ENCODE results near the gene RNF39. TPM values are rescaled to one million over a fixed set of nuclear protein-coding genes. Genes with fewer than 3 reads are reported as not detected.
"Not testable (repeated sequence)": the region's sequence is repeated elsewhere in the genome, so short reads cannot be mapped to it uniquely, and the experiment has no call there.

Gene RNF39
- total RNA-seq (2014; rRNA removed; shearing (Covaris generic)) = not detected in 2 replicates

- Histone ChIP-seq H3K4me3 (no peak within 1 kb of the TSS), H3K36me3 (no peaks in the 10 kb centered on the region), H3K27ac (no peak within 1 kb of the TSS), H3K9me3 (replicated peaks) (no peaks in the 10 kb centered on the region; the same call in 1 of the 2 replicates), H3K27me3 (replicated peaks) (peaks cover 66% of the 10 kb centered on the region), H3K4me1 (replicated peaks) (peaks cover 16% of the 10 kb centered on the region)
- no peak for DNase-seq (ENCODE audit: low read depth in 1 of 2, low spot score in 2 of 2)
These were observed at the start of gene RNF39 for GRCh38 chr6:30075094-30075789. Gene RNF39 (minus strand): TSS chr6:30075769. CDS start chr6:30075585, 184 bp downstream.

GRCh38 chr6:30122515-30122914, 46.9 kb upstream of the RNF39 start:
- Histone ChIP-seq H3K4me3 (no peak overlapping the region), H3K4me1 (replicated peaks) (peaks cover 9% of the 10 kb centered on the region), H3K27ac (no peak overlapping the region), H3K36me3 (no peaks in the 10 kb centered on the region), H3K9me3 (replicated peaks) (no peaks in the 10 kb centered on the region), H3K27me3 (replicated peaks) (no peaks in the 10 kb centered on the region; the same call in 1 of the 2 replicates)
- DNase-seq (ENCODE audit: low read depth in 1 of 2, low spot score in 2 of 2) = no peak

GRCh38 chr6:30121446-30122366, 46.1 kb upstream of the RNF39 start:
- Histone ChIP-seq H3K36me3 (no peaks in the 10 kb centered on the region), H3K4me3 (no peak overlapping the region)
- no peak for DNase-seq (ENCODE audit: low read depth in 1 of 2, low spot score in 2 of 2)

GRCh38 chr6:30118691-30119090, 43.1 kb upstream of the RNF39 start:
- not testable (repeated sequence) for H3K27me3 ChIP-seq (replicated peaks); H3K4me1 ChIP-seq (replicated peaks); H3K9me3 ChIP-seq (replicated peaks); H3K36me3 ChIP-seq; H3K27ac ChIP-seq; DNase-seq (ENCODE audit: low read depth in 1 of 2, low spot score in 2 of 2); H3K4me3 ChIP-seq

More at GRCh38 chr6:30121446-30122366, 46.1 kb upstream of the RNF39 start:
- Histone ChIP-seq H3K27ac (no peak overlapping the region), H3K27me3 (replicated peaks) (no peaks in the 10 kb centered on the region; the same call in 1 of the 2 replicates), H3K4me1 (replicated peaks) (peaks cover 9% of the 10 kb centered on the region), H3K9me3 (replicated peaks) (no peaks in the 10 kb centered on the region)

- Histone ChIP-seq H3K4me1 (replicated peaks) (peaks cover 9% of the 10 kb centered on the region), H3K9me3 (replicated peaks) (no peaks in the 10 kb centered on the region), H3K4me3 (no peak overlapping the region), H3K27me3 (replicated peaks) (peaks cover 25% of the 10 kb centered on the region), H3K36me3 (no peaks in the 10 kb centered on the region), H3K27ac (no peak overlapping the region)
- no peak for DNase-seq (ENCODE audit: low read depth in 1 of 2, low spot score in 2 of 2)
These were observed 41.2 kb upstream of the RNF39 start for GRCh38 chr6:30116724-30117123.

GRCh38 chr6:30113841-30114240, 38.3 kb upstream of the RNF39 start:
- Histone ChIP-seq H3K27ac (no peak overlapping the region), H3K4me3 (no peak overlapping the region), H3K9me3 (replicated peaks) (no peaks in the 10 kb centered on the region), H3K36me3 (no peaks in the 10 kb centered on the region), H3K27me3 (replicated peaks) (peaks cover 41% of the 10 kb centered on the region), H3K4me1 (replicated peaks) (peaks cover under 1% of the 10 kb centered on the region)
- DNase-seq (ENCODE audit: low read depth in 1 of 2, low spot score in 2 of 2) = no peak

GRCh38 chr6:30113003-30113759, 37.6 kb upstream of the RNF39 start, which contains the start of gene TRIM31:
Gene TRIM31 (minus strand): TSS chr6:30113090. CDS start chr6:30112805, 285 bp downstream.
- Histone ChIP-seq H3K4me1 (replicated peaks) (no peaks in the 10 kb centered on the region), H3K4me3 (no peak within 1 kb of the TSS), H3K27ac (no peak within 1 kb of the TSS), H3K27me3 (replicated peaks) (peaks cover 41% of the 10 kb centered on the region), H3K9me3 (replicated peaks) (no peaks in the 10 kb centered on the region), H3K36me3 (no peaks in the 10 kb centered on the region)
- DNase-seq (ENCODE audit: low read depth in 1 of 2, low spot score in 2 of 2) = no peak

- Histone ChIP-seq H3K27ac (no peak overlapping the region), H3K4me1 (replicated peaks) (no peaks in the 10 kb centered on the region), H3K4me3 (no peak overlapping the region), H3K9me3 (replicated peaks) (no peaks in the 10 kb centered on the region), H3K36me3 (no peaks in the 10 kb centered on the region), H3K27me3 (replicated peaks) (peaks cover 41% of the 10 kb centered on the region)
- DNase-seq (ENCODE audit: low read depth in 1 of 2, low spot score in 2 of 2) = no peak
These were observed 36.9 kb upstream of the RNF39 start for GRCh38 chr6:30112402-30112994.

- peaks cover 41% of the 10 kb centered on the region for H3K27me3 ChIP-seq (replicated peaks)
- no peaks in the 10 kb centered on the region for H3K9me3 ChIP-seq (replicated peaks)
- H3K4me3 ChIP-seq = no peak overlapping the region
- H3K27ac ChIP-seq = no peak overlapping the region
- no peaks in the 10 kb centered on the region for H3K36me3 ChIP-seq
- DNase-seq (ENCODE audit: low read depth in 1 of 2, low spot score in 2 of 2) = no peak
- no peaks in the 10 kb centered on the region for H3K4me1 ChIP-seq (replicated peaks)
These were observed 35.8 kb upstream of the RNF39 start for GRCh38 chr6:30111266-30111856.

- H3K9me3 ChIP-seq (replicated peaks) = no peaks in the 10 kb centered on the region
- H3K4me1 ChIP-seq (replicated peaks) = peaks cover 30% of the 10 kb centered on the region
- peaks cover 33% of the 10 kb centered on the region for H3K27me3 ChIP-seq (replicated peaks)
- no peak overlapping the region for H3K27ac ChIP-seq
- DNase-seq (ENCODE audit: low read depth in 1 of 2, low spot score in 2 of 2) = no peak
- H3K4me3 ChIP-seq = no peak overlapping the region
- H3K36me3 ChIP-seq = no peaks in the 10 kb centered on the region
These were observed 29.1 kb upstream of the RNF39 start for GRCh38 chr6:30104661-30105060.

- Histone ChIP-seq H3K4me1 (replicated peaks) (peaks cover 30% of the 10 kb centered on the region), H3K9me3 (replicated peaks) (no peaks in the 10 kb centered on the region), H3K4me3 (no peak overlapping the region), H3K27me3 (replicated peaks) (peaks cover 35% of the 10 kb centered on the region), H3K36me3 (no peaks in the 10 kb centered on the region), H3K27ac (no peak overlapping the region)
- no peak for DNase-seq (ENCODE audit: low read depth in 1 of 2, low spot score in 2 of 2)
These were observed 28.3 kb upstream of the RNF39 start for GRCh38 chr6:30103872-30104179.

- Histone ChIP-seq H3K27ac (no peak overlapping the region), H3K36me3 (no peaks in the 10 kb centered on the region), H3K4me3 (peak overlapping the region; percentile 20), H3K4me1 (replicated peaks) (peaks cover 30% of the 10 kb centered on the region), H3K9me3 (replicated peaks) (no peaks in the 10 kb centered on the region), H3K27me3 (replicated peaks) (peaks cover 40% of the 10 kb centered on the region)
- peak; percentile 78 to 81 for DNase-seq (ENCODE audit: low read depth in 1 of 2, low spot score in 2 of 2)
These were observed 27.7 kb upstream of the RNF39 start for GRCh38 chr6:30102970-30103871.

All from SJSA1 (cell line).